HG02588 (cell line): ENCODE results near the gene SFRP2.
A peak's percentile ranks its signal among the peaks of the same experiment; 100 is the strongest.

ENCODE experiments used
- ATAC-seq: cut with Tn5 transposase; IDR thresholded peaks from one replicate; pipeline ENCODE4 v1.9.1; 2021; ENCODE audit warnings: mild to moderate bottlenecking, moderate library complexity; ENCODE audit not compliant: unreplicated experiment

Gene SFRP2

GRCh38 chr4:153733751-153734448 is 55.0 kb downstream of the SFRP2 start:
- ATAC-seq = peak; percentile 57

GRCh38 chr4:153731239-153731638 is 57.6 kb downstream of the SFRP2 start:
- ATAC-seq = no peak
